ENCODE data around the gene RNF220. TPM values are rescaled to one million over a fixed set of nuclear protein-coding genes. Genes with fewer than 3 reads are reported as not detected.
"Not testable (repeated sequence)": the region's sequence is repeated elsewhere in the genome, so short reads cannot be mapped to it uniquely, and the experiment has no call there.

The RNF220 gene
- total RNA-seq, 4 donors from 2014 or later = 45.8 to 169 (median 89.4) TPM

GRCh38 chr1:44558883-44559282 lies 153.8 kb downstream of the RNF220 start:
- Histone ChIP-seq H3K9me3 (no peaks in the 10 kb centered on the region), H3K4me1 (no peaks in the 10 kb centered on the region), H3K27ac (no peak overlapping the region), H3K4me3 (no peak overlapping the region), H3K27me3 (peaks cover 23% of the 10 kb centered on the region), H3K36me3 (no peaks in the 10 kb centered on the region)
- TF ChIP-seq CTCF (IDR thresholded peaks at IDR 0.05) (no peak), POLR2A (IDR thresholded peaks at IDR 0.05) (no peak), POLR2AphosphoS5 (IDR thresholded peaks at IDR 0.05) (no peak), EP300 (IDR thresholded peaks at IDR 0.05; ENCODE audit: low read depth) (no peak)
- intact Hi-C loops (cut with DNase I; ENCODE audit: low total_unique reads) (no loop called here), in situ Hi-C loops (cut with MboI; ENCODE audit: low pct_ligation_motif_present in 1 of 4, low pct_unique_long_range_greater_than_20kb in 1 of 4, low sequenced_read_pairs in 3 of 4) (no loop called here)
- no peak for DNase-seq
- WGBS, 2 donors (ENCODE audit: low coverage in 1 of 2) = 72 to 84% methylated on average over 4 to 6 of the region's 6 CpGs

DNA sequence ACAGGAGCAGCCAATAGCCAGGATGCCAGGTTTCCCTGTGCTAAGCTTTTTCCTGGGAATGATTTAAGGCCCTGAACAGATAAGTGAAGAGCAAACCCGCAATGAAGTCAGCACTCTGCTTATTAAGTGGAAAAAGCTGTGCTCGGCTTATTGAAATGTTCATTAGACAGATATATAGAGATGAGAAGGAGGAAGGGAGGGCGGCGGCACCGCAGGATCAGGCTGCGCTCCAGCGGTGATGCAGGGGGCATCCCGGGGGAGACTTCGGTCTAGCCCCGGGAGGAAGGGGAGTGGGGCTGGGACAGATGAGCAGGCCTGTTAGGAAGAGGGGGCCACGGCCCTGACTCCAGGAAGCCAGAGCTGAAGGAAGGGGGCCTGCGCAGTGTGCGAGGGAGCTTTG lies 154.3 kb downstream of the RNF220 start:
- TF ChIP-seq CTCF (IDR thresholded peaks at IDR 0.05) (no peak), POLR2AphosphoS5 (IDR thresholded peaks at IDR 0.05) (no peak), EP300 (IDR thresholded peaks at IDR 0.05; ENCODE audit: low read depth) (no peak), POLR2A (IDR thresholded peaks at IDR 0.05) (no peak)
- DNase-seq = no peak
- intact Hi-C loops (cut with DNase I; ENCODE audit: low total_unique reads) = no loop called here
- Histone ChIP-seq H3K9me3 (no peaks in the 10 kb centered on the region), H3K36me3 (no peaks in the 10 kb centered on the region), H3K4me1 (no peaks in the 10 kb centered on the region), H3K4me3 (no peak overlapping the region), H3K27me3 (peaks cover 26% of the 10 kb centered on the region), H3K27ac (no peak overlapping the region)
- in situ Hi-C loops (cut with MboI; ENCODE audit: low pct_ligation_motif_present in 1 of 4, low pct_unique_long_range_greater_than_20kb in 1 of 4, low sequenced_read_pairs in 3 of 4) = no loop called here
- 82 to 84% methylated on average over 10 to 13 of the region's 13 CpGs for WGBS, 2 donors (ENCODE audit: low coverage in 1 of 2)

DNA sequence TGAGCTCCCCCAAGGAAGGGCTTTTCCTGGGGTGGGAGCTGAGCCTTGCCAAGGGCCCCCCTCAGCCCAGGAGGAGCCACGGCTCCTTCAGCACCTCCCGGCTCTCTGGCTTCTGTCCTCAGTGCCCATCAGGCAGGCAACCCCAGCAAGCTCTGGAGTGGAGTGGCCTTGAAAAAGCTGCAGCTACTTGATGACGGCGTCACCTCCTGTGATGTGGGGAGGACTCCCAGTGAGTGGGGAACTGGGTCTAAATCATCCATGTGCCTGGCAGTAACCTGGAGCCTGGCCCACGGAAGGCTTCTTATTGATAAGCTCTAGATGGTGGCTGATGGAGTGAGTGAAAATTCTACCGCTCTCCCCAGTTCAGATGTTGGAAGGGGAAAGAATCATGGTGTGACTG lies 154.9 kb downstream of the RNF220 start:
- no peak for TF ChIP-seq POLR2AphosphoS5 (IDR thresholded peaks at IDR 0.05)
- no peak for TF ChIP-seq CTCF (IDR thresholded peaks at IDR 0.05)
- TF ChIP-seq EP300 (IDR thresholded peaks at IDR 0.05; ENCODE audit: low read depth) = no peak
- no peak for TF ChIP-seq POLR2A (IDR thresholded peaks at IDR 0.05)

GRCh38 chr1:44560696-44561095 lies 155.6 kb downstream of the RNF220 start:
- peaks cover 31% of the 10 kb centered on the region for H3K27me3 ChIP-seq
- H3K4me3 ChIP-seq; H3K36me3 ChIP-seq; in situ Hi-C loops (cut with MboI; ENCODE audit: low pct_ligation_motif_present in 1 of 4, low pct_unique_long_range_greater_than_20kb in 1 of 4, low sequenced_read_pairs in 3 of 4); DNase-seq; H3K9me3 ChIP-seq; H3K27ac ChIP-seq; H3K4me1 ChIP-seq; intact Hi-C loops (cut with DNase I; ENCODE audit: low total_unique reads): not testable (repeated sequence)
- WGBS, 2 donors (ENCODE audit: low coverage in 1 of 2) = 75 to 80% methylated on average over 3 of the region's 3 CpGs

More for the DNA sequence above, 154.9 kb downstream of the RNF220 start:
- 87% methylated on average over 6 of the region's 6 CpGs; no CpG with 5 or more reads in 1 of the 2 donors for WGBS, 2 donors (ENCODE audit: low coverage in 1 of 2)
- in situ Hi-C loops (cut with MboI; ENCODE audit: low pct_ligation_motif_present in 1 of 4, low pct_unique_long_range_greater_than_20kb in 1 of 4, low sequenced_read_pairs in 3 of 4) (no loop called here), intact Hi-C loops (cut with DNase I; ENCODE audit: low total_unique reads) (no loop called here)
- Histone ChIP-seq H3K36me3 (no peaks in the 10 kb centered on the region), H3K9me3 (no peaks in the 10 kb centered on the region), H3K27me3 (peaks cover 26% of the 10 kb centered on the region), H3K4me3 (no peak overlapping the region), H3K4me1 (no peaks in the 10 kb centered on the region), H3K27ac (no peak overlapping the region)
- no peak for DNase-seq

GRCh38 chr1:44565259-44565750 lies 160.2 kb downstream of the RNF220 start:
- intact Hi-C loops (cut with DNase I; ENCODE audit: low total_unique reads) (no loop called here), in situ Hi-C loops (cut with MboI; ENCODE audit: low pct_ligation_motif_present in 1 of 4, low pct_unique_long_range_greater_than_20kb in 1 of 4, low sequenced_read_pairs in 3 of 4) (no loop called here)
- Histone ChIP-seq H3K27ac (no peak overlapping the region), H3K36me3 (no peaks in the 10 kb centered on the region), H3K4me1 (no peaks in the 10 kb centered on the region), H3K4me3 (no peak overlapping the region), H3K27me3 (peaks cover 46% of the 10 kb centered on the region), H3K9me3 (no peaks in the 10 kb centered on the region)
- TF ChIP-seq POLR2AphosphoS5 (IDR thresholded peaks at IDR 0.05) (no peak), EP300 (IDR thresholded peaks at IDR 0.05; ENCODE audit: low read depth) (no peak), POLR2A (IDR thresholded peaks at IDR 0.05) (no peak), CTCF (IDR thresholded peaks at IDR 0.05) (no peak)
- DNase-seq = no peak
- WGBS, 2 donors (ENCODE audit: low coverage in 1 of 2) = 82% methylated on average over 5 of the region's 5 CpGs; no CpG with 5 or more reads in 1 of the 2 donors
